NCI-H2196 treated with DMSO at 0.1 percent for 48 hours (cell line): ENCODE measurements around the gene ZNF135.

Source experiments
- DNase-seq: peaks from one replicate; lab custom pipeline; 2025; ENCODE audit not compliant: unreplicated experiment; lab: John Stamatoyannopoulos, UW

Gene ZNF135

DNA sequence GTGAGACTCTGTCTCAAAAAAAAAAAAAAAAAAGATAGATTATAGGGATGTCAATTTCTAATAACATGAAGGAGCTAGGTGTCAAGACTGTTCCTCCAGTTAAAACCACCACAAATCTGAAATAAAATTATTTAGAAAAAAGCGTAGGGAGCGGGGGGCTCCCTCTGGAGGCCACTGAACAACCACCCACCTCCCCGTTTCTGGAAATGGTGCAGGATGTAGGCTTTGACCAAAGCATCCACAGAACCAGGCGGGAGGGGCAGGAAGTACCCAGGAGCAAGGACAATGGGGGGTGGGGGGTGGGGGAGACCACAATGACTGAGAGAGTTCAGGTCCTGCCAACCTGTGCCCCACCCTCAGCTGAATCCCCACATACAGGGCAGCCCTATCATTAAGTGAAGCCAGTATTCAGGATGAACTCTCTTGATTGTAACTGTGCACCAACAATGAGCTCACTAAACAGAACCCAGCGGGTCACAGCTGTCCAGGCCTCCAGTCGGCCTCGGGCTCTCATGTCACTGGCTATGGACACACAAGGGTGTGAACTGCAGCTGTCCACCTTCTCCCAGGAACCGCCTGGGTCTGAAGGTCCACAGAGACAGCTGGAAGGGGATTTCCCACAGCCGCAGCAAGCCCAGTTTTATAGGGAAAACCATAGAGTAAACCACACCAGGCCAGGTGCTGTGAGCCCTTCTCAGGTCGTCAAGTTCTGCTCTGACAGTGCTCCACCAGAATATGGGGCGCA lies 32.3 kb downstream of the ZNF135 start:
- DNase-seq: no peak

DNA sequence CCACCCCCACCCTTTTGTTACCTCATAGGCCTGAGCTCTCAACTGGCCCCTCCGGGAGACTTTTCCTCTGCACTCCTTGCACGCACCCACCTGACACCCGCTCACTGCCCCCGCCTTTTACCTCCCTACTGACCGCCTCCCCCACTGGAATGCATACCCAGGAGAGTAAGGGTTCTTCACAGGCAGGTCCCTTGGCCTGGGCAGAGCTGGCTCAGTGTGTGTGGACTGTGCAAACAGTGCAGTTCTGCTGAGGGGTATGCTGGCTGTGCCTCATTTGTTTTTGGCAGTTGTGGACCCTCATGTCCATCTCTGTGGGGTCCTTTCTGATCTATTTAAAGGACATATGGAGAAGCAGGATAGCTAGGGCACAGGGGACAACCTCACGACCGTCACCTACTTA lies 34.0 kb downstream of the ZNF135 start:
- no peak for DNase-seq

DNA sequence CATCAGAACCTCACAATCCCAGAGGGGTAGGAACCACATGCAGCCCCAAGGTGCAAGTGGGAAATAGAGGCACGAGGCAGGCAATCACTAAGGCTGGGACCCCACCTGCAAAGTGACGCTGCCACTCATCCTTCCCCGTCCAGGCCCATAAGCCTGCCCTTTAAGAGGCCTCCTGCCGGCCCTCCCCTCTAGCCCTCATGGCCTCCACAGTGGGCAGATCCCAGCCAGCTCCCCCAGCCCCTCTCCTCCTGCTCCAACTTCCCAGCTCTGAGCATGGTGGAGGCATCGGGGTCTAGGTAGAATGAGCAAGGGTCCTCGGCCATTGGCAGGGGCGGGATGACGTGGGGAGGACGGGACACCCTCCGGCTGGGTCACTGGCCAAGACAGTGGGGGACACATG lies 36.2 kb downstream of the ZNF135 start:
- no peak for DNase-seq

DNA sequence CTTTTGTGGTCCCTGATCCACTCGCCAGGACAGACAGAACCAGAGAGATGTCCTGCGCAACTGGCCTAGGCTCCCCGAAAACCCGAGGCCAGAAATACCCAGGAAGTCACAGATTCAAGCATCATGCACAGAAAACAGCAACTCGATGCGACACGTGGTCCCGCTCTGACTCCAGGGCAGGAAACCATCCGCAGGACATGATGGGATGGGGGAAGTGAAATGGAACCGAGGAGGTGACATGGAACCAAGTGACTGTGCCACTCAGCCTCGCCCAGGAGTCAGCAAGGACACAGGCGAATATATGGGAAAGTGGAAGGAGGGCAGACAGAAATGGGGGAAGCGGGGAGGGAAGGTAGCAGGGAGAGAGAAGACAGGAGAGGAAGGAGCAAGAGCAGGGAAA lies 37.8 kb downstream of the ZNF135 start:
- DNase-seq: no peak

DNA sequence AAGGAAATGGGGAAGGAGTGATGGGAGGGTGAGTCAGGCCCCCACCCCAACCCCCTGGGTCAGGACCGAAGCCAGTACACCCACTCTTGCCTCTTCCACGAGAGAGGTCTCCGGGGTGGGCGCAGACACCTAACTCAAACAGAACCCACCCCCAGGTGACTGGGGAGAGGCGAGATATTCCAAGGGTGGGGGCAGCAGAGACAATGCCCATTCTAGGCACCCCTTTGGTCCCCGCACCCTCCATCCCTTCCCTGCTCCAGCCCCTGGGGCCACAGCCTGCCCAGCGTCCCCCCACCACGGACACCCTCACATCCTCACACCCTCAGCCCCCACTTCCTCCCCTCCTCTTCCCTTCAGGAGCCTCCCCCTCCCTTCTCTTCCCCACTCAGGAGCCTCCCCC lies 38.3 kb downstream of the ZNF135 start:
- no peak for DNase-seq

DNA sequence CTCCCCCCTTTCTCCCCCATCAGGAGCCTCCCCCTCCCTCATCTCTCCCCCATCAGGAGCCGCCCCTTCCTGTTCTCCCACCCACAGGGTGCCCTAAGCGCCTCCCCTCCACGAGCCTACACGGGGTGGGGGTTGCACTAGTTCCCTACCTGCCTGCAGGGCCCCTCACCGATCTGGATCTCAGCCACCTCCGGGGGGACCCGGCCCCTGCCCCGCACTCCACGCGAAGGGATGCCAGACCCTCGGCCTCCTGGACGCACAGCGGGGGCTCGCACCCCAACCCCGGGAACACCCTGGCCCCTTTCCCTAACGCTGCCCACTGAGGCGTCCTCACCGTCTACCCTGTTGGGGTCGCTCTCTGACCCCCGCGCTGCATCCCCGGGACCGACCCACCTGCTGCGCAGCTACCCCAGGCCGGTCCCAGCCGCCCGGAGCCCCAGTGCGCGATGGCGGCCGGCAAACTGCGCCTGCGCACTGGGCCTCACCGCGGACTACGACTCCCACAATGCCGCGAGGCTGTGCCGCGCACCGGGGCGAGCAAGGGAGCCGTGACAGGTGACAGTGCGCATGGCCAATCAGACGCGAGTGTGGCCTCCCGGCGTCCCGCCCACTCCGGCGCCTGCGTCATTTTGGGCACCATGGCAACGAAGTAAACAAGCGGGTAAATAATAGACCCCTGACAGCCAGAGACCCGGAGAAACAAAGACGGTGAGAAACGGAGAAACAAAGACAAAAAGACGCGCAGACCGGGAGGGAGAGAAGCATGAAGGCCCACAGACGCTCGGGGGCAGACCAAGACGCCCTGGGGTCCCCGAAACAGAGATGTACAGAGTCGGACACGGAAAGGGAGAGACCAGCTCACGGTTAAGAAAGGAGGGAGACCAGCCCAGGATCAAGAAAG lies 38.9 kb downstream of the ZNF135 start, which contains the start of gene ZSCAN18:
ZSCAN18 (minus strand) TSS at position 451 of the 901 bp plus-strand sequence. CDS start 7,964 bp downstream, outside the sequence.
- DNase-seq: peak; percentile 73

DNA sequence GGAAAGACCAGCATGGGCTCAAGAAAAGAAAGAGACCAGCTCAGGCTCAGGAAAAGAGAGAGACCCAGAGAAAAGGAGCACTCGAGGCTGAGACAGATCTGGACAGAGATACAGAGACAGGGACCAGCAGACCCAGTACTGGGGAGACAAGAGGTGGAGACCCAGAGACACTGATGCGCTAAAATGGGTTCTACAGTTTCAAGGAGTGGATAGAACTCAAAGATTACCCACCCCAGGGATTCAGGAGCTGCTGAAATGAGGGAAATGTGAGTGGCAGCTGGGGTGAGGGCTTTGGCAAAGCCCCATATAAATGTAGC lies 39.6 kb downstream of the ZNF135 start:
- no peak for DNase-seq

DNA sequence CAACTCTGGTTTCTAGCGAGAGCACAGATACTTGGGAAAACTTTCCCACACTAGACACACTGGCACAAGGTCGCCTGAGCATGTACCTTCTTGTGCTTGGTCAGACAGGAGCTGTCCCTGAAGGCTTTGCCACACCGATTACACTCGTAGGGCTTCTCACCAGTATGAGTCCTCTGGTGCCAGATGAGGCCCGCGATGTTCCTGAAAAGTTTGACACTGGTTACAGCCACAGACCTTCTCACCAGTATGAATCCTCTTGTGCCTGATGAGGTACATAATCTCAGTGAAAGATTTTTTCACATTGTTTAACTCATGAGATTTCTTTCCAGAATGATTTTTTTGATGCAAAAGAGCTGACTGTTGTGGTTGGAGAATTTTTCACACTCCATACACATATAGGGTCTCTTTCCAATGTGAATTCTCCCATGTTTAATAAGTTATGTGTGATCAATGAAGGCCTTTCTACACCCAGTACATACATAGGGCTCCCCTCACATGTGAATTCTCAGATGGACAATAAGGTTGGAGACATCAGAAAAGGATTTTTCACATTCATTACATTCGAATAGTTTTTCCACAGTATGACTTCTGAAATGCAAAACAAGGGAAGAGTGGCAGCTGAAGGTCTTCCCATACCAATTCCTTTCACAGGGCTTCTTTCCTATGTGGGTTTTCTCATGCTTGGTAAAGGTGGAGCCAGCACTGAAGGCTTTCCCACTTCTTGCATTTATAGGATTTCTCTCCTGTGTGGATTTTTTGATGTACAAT lies 48.9 kb downstream of the ZNF135 start:
- DNase-seq: no peak

DNA sequence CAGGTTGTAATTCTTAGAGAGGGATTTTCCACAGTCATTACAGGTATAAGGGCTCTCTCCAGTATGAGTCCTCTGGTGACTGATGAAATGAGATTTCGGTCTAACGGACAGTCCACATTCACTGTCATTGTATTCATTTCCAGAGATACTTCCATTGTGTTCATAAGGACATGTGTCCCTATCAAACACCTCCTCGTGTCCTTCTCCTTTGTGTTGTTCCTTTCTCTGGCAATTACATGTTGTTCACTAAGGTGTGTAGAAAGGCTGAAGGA lies 49.4 kb downstream of the ZNF135 start:
- DNase-seq: no peak

DNA sequence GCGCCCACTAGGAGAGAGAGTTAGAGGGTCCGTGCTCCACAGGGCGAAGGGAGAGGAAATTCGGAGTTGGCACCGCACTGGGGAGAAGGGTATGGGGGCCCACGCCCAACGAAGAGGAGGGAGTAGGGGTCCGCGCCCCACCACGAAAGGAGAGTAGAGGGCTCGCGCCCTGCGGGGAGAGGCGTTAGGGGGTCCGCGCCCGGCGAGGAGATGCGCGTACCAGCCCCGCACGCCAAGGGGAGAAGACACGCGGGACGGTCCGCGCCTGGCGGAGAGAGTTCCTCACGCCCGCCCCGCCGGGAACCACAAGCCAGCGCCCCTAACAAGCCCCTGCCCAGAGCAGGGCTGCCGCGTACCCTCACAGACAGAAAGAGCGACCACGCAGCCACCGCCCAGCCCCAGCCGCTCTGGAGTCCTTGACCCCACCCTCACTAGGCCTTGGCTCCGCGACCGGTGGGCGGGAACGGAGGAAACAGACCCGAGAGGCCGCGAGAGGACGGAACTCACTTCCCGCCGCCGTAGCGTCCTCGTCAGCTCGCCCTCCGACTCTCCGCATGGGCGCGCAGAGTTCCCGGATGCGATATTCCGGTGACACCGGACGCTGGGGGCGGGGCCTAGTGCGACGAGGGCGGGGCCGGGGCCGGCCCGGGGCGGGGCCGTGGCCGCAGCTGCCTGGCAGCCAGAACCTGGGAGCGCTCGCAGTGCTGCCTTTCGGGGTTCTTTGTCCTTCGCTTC lies 58.9 kb downstream of the ZNF135 start:
- no peak for DNase-seq

DNA sequence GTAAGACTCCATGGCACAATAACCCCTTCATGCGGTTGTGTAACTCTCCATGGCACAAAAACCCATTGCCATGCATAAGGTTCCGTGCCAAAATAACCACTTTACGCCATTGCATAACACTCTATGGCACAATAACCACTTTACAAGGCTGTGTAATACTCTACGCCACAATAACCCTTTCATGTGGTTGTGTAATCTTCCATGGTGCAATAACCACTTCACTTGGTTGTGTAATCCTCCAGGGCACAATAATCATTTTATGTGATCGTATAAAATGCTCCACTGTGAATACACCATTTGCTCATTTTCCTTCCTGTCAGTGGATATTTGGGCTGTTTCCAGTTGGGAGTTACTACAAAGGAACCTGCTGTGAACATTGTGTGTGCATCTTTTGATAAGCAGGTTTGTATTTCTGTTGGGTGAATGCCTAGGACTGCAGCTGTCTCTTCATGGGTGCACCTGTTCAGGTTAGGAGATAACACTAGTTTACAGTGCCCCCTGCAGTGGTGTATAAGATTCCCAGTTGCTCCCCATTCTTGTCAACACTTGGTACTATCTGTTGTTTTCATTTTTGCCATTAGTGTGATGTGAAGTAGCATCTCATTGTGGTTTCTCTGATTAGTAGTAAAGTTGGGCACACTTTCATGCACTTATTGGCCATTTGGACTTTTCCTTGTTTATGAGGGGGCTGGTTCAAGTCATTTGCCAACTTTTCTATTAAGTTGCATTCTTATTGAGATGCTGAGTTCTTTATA lies 60.1 kb downstream of the ZNF135 start:
- DNase-seq: no peak
